Smooth muscle cell (in vitro differentiated cells): ENCODE data around the gene CNTN5. TPM values are rescaled to one million over a fixed set of nuclear protein-coding genes. Genes with fewer than 3 reads are reported as not detected.
A peak's percentile ranks its signal among the peaks of the same experiment; 100 is the strongest.

Experiments used
- DNase-seq: peaks from one replicate; lab custom pipeline; 2025; ENCODE audit not compliant: unreplicated experiment; lab: John Stamatoyannopoulos, UW
- H2AFZ ChIP-seq: fragments of 200-600 bp; sonication (generic); 2 replicates; pipeline ENCODE4 v1.6.0; 2016; ENCODE audit warnings: antibody characterized with exemption, low read depth, mild to moderate bottlenecking
- H3F3A ChIP-seq: fragments of 200-600 bp; sonication (generic); 2 replicates; pipeline ENCODE4 v1.6.0; 2017; ENCODE audit warnings: antibody characterized with exemption, low read depth
- H3K27ac ChIP-seq: fragments of 200-600 bp; sonication (generic); 2 replicates; pipeline ENCODE4 v1.5.1; 2016; ENCODE audit warnings: low read depth, mild to moderate bottlenecking
- H3K27me3 ChIP-seq: fragments of 200-600 bp; sonication (generic); 2 replicates; pipeline ENCODE4 v1.6.1; 2016; ENCODE audit warnings: low read depth, mild to moderate bottlenecking
- H3K36me3 ChIP-seq: fragments of 200-600 bp; sonication (generic); 2 replicates; pipeline ENCODE4 v1.5.1; 2016; ENCODE audit warnings: low read depth
- H3K4me1 ChIP-seq: fragments of 200-600 bp; sonication (generic); 2 replicates; pipeline ENCODE4 v1.5.1; 2016; ENCODE audit warnings: low read depth
- H3K4me2 ChIP-seq: fragments of 200-600 bp; sonication (generic); 2 replicates; pipeline ENCODE4 v1.6.0; 2016; ENCODE audit warnings: mild to moderate bottlenecking
- H3K4me3 ChIP-seq: fragments of 200-600 bp; sonication (generic); 2 replicates; pipeline ENCODE4 v1.5.1; 2016; ENCODE audit warnings: mild to moderate bottlenecking
- H3K79me2 ChIP-seq: fragments of 200-600 bp; sonication (generic); 2 replicates; pipeline ENCODE4 v1.6.0; 2016; ENCODE audit warnings: low read depth, mild to moderate bottlenecking
- H3K9ac ChIP-seq: fragments of 200-600 bp; sonication (generic); 2 replicates; pipeline ENCODE4 v1.6.0; 2016; ENCODE audit warnings: low read depth
- H3K9me3 ChIP-seq: fragments of 200-600 bp; sonication (generic); replicated peaks from 2 replicates; pipeline ENCODE4 v1.5.1; 2016; ENCODE audit warnings: low read depth
- H4K20me1 ChIP-seq: fragments of 200-600 bp; sonication (generic); 2 replicates; pipeline ENCODE4 v1.6.0; 2016; ENCODE audit warnings: low read depth
- CTCF ChIP-seq: fragments of 200-600 bp; sonication (generic); IDR thresholded peaks from 2 replicates; pipeline ENCODE4 v1.5.1; 2017; ENCODE audit warnings: borderline replicate concordance, mild to moderate bottlenecking, antibody characterized with exemption; ENCODE audit not compliant: insufficient read depth, poor library complexity, severe bottlenecking
- WGBS: methylation state at CpG from one replicate; pipeline ENCODE4 v1.1.7; 2016; ENCODE audit warnings: low lambda C conversion rate; 5-methylcytosine and 5-hydroxymethylcytosine counted together
- polyA plus RNA-seq: library from polyadenylated mRNA; unstranded; fragments of >200 nt; fragmentation: Nextera tagmentation; extraction: Ambion mirVana; gene quantifications from 2 replicates; pipeline ENCODE4 v1.2.1, GENCODE V29; 2016
- total RNA-seq: library from RNA; depleted of rRNA; stranded (reverse); fragments of >200 nt; gene quantifications from 2 replicates; pipeline ENCODE4 v1.2.3, GENCODE V29; 2014

The CNTN5 gene
- total and polyA plus RNA-seq, 2 experiments from 2014 or later, result 0.97 to 3.1 TPM

- Histone ChIP-seq H3F3A (peaks cover 5% of the 10 kb centered on the region), H3K4me3 (no peak overlapping the region), H3K27ac (peak overlapping the region; percentile 8), H3K9me3 (no peaks in the 10 kb centered on the region), H3K36me3 (no peaks in the 10 kb centered on the region), H3K4me1 (no peaks in the 10 kb centered on the region), H2AFZ (peak overlapping the region; percentile 7), H3K27me3 (no peaks in the 10 kb centered on the region), H3K4me2 (peak overlapping the region; percentile 11), H3K79me2 (no peaks in the 10 kb centered on the region), H3K9ac (no peak overlapping the region), H4K20me1 (no peaks in the 10 kb centered on the region)
- TF ChIP-seq CTCF, result no peak
- 58% methylated on average over 9 of the region's 9 CpGs for WGBS
- no peak for DNase-seq
These were observed 1319.9 kb downstream of the CNTN5 start for GRCh38 chr11:100340466-100341319.

- no peak overlapping the region for H3K9ac ChIP-seq
- no peak overlapping the region for H3K27ac ChIP-seq
- no peaks in the 10 kb centered on the region for H4K20me1 ChIP-seq
- no peaks in the 10 kb centered on the region for H3K9me3 ChIP-seq
- H3K4me3 ChIP-seq, result no peak overlapping the region
- no peak overlapping the region for H2AFZ ChIP-seq
- H3K36me3 ChIP-seq, result no peaks in the 10 kb centered on the region
- no peaks in the 10 kb centered on the region for H3K27me3 ChIP-seq
- DNase-seq, result no peak
- no peaks in the 10 kb centered on the region for H3K4me1 ChIP-seq
- no peak overlapping the region for H3K4me2 ChIP-seq
- H3F3A ChIP-seq, result no peaks in the 10 kb centered on the region
- H3K79me2 ChIP-seq, result no peaks in the 10 kb centered on the region
- TF ChIP-seq CTCF, result no peak
These were observed 1332.3 kb downstream of the CNTN5 start for GRCh38 chr11:100353083-100353482.

GRCh38 chr11:100354736-100355135 lies 1334.0 kb downstream of the CNTN5 start:
- DNase-seq, result no peak
- no peak for TF ChIP-seq CTCF
- no peak overlapping the region for H3K9ac ChIP-seq

GRCh38 chr11:100356035-100356434 lies 1335.3 kb downstream of the CNTN5 start:
- H3K27me3 ChIP-seq, result no peaks in the 10 kb centered on the region
- H2AFZ ChIP-seq, result no peak overlapping the region
- H3K9me3 ChIP-seq, result no peaks in the 10 kb centered on the region
- DNase-seq, result no peak
- no peaks in the 10 kb centered on the region for H3F3A ChIP-seq
- no peaks in the 10 kb centered on the region for H4K20me1 ChIP-seq
- no peak overlapping the region for H3K27ac ChIP-seq
- H3K36me3 ChIP-seq, result no peaks in the 10 kb centered on the region
- H3K79me2 ChIP-seq, result no peaks in the 10 kb centered on the region
- H3K4me1 ChIP-seq, result no peaks in the 10 kb centered on the region
- H3K4me2 ChIP-seq, result no peak overlapping the region
- H3K9ac ChIP-seq, result no peak overlapping the region
- no peak for TF ChIP-seq CTCF
- no peak overlapping the region for H3K4me3 ChIP-seq
- WGBS, result 78% methylated on average over 4 of the region's 4 CpGs

More at GRCh38 chr11:100354736-100355135, 1334.0 kb downstream of the CNTN5 start:
- H3K27ac ChIP-seq, result no peak overlapping the region
- no peaks in the 10 kb centered on the region for H3K27me3 ChIP-seq
- H3K9me3 ChIP-seq, result no peaks in the 10 kb centered on the region
- H4K20me1 ChIP-seq, result no peaks in the 10 kb centered on the region
- no peaks in the 10 kb centered on the region for H3K36me3 ChIP-seq
- no peaks in the 10 kb centered on the region for H3K4me1 ChIP-seq
- no peak overlapping the region for H2AFZ ChIP-seq
- no peaks in the 10 kb centered on the region for H3K79me2 ChIP-seq
- H3F3A ChIP-seq, result no peaks in the 10 kb centered on the region
- no peak overlapping the region for H3K4me3 ChIP-seq
- H3K4me2 ChIP-seq, result no peak overlapping the region
